Cardiac muscle cell (in vitro differentiated cells and primary cell): ENCODE measurements around the gene GHRHR. TPM values are rescaled to one million over a fixed set of nuclear protein-coding genes. Genes with fewer than 3 reads are reported as not detected.

Experiments
- DNase-seq, 2 donors: peaks; one replicate each; pipeline versions ENCODE4 v3.0.0 to v3.0.0-alpha.2; 2010 to 2017; ENCODE audit warnings: low read depth in 1 of 2, low spot score in 1 of 2
- H3K27ac ChIP-seq: fragments of 200-600 bp; sonication (generic); 2 replicates; pipeline ENCODE4 v1.5.1; 2016
- H3K27me3 ChIP-seq: fragments of 200-600 bp; sonication (generic); 2 replicates; pipeline ENCODE4 v1.6.0; 2016; ENCODE audit warnings: control low read depth
- H3K36me3 ChIP-seq: fragments of 200-600 bp; sonication (generic); 2 replicates; pipeline ENCODE4 v1.5.1; 2016; ENCODE audit warnings: control low read depth
- H3K4me1 ChIP-seq: fragments of 200-600 bp; sonication (generic); 2 replicates; pipeline ENCODE4 v1.8.1; 2017; ENCODE audit warnings: low read depth, mild to moderate bottlenecking, mixed run types
- H3K4me3 ChIP-seq: fragments of 200-600 bp; sonication (generic); 2 replicates; pipeline ENCODE4 v1.5.1; 2016; ENCODE audit warnings: mild to moderate bottlenecking
- H3K9me3 ChIP-seq: fragments of 200-600 bp; sonication (generic); 2 replicates; pipeline ENCODE4 v1.5.1; 2017; ENCODE audit warnings: low read depth, mild to moderate bottlenecking, control low read depth
- polyA plus RNA-seq: library from polyadenylated mRNA; unstranded; fragments of >200 nt; fragmentation: Nextera tagmentation; extraction: Ambion mirVana; gene quantifications from 2 replicates; pipeline ENCODE4 v1.2.1, GENCODE V29; 2016
- total RNA-seq: library from RNA; depleted of rRNA; stranded (reverse); fragments of >200 nt; gene quantifications from 2 replicates; pipeline ENCODE4 v1.2.3, GENCODE V29; 2016
- TF ChIP-seq, protein P1 (sequence below): IDR thresholded peaks from 2 replicates; pipeline ENCODE4 v1.5.1; 2012; ENCODE audit warnings: low read depth, mild to moderate bottlenecking, low read length

The GHRHR gene
- total and polyA plus RNA-seq, 2 experiments from 2014 or later, result not detected

DNA sequence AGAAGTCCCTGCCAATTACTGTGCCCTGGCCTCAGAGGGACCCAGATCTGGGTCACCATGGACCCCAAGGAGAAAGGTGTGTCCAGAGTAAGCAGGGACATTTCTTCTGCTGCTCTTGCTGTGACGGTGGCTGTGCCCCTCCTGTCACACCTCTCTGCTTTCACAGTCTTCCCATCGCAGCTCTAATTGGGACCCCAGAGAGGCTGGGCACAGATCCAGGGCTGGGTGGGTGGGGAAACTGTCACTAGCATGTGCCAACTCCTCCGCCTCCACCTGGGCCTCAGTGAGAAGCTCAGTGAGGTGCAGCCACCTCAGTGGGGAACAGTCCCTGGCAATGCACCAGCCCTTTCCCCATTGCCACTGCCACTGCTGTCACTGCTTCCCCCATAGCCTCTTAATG, 51.1 kb downstream of the GHRHR start:
- H3K27ac ChIP-seq, result no peak overlapping the region
- no peaks in the 10 kb centered on the region for H3K36me3 ChIP-seq
- H3K4me1 ChIP-seq, result no peaks in the 10 kb centered on the region
- no peaks in the 10 kb centered on the region for H3K27me3 ChIP-seq
- no peak for DNase-seq
- H3K4me3 ChIP-seq, result no peak overlapping the region
- TF ChIP-seq, protein P1, sequence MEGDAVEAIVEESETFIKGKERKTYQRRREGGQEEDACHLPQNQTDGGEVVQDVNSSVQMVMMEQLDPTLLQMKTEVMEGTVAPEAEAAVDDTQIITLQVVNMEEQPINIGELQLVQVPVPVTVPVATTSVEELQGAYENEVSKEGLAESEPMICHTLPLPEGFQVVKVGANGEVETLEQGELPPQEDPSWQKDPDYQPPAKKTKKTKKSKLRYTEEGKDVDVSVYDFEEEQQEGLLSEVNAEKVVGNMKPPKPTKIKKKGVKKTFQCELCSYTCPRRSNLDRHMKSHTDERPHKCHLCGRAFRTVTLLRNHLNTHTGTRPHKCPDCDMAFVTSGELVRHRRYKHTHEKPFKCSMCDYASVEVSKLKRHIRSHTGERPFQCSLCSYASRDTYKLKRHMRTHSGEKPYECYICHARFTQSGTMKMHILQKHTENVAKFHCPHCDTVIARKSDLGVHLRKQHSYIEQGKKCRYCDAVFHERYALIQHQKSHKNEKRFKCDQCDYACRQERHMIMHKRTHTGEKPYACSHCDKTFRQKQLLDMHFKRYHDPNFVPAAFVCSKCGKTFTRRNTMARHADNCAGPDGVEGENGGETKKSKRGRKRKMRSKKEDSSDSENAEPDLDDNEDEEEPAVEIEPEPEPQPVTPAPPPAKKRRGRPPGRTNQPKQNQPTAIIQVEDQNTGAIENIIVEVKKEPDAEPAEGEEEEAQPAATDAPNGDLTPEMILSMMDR, result no peak
- no peaks in the 10 kb centered on the region for H3K9me3 ChIP-seq

DNA sequence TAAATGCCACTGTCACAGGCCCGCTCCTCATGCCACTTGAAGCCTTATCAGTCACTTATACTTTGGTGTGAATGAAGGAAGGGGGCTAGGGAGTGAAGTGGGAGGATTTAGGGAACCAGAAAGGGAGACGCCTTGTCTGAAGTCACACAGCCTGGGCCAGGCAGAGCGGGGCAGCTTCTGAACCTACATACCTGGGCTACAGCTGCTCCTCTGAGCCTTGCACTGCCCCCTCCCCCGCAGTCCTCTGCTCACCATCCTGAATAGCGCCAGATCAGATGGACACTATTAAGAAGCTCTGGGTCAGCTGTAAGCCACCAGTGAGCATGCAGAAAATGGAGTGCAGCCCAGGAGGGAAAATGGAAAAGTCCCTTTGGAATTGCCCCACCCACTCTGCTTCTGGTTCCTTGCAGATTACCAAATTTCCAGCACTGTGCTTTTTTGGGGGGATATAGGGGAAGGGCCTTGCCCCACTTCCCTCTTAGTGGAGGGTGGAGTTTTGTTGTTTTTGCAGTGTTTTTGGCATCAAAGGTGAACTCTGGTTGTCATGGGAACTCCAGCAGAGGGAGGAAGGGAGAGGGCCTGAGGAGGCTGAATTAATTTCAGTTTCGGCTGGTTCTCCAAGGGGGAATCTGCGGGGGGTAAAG, 53.4 kb downstream of the GHRHR start:
- TF ChIP-seq, protein P1, result no peak
- Histone ChIP-seq H3K4me3 (no peak overlapping the region), H3K27ac (no peak overlapping the region), H3K4me1 (no peaks in the 10 kb centered on the region), H3K9me3 (no peaks in the 10 kb centered on the region), H3K36me3 (no peaks in the 10 kb centered on the region), H3K27me3 (no peaks in the 10 kb centered on the region)
- no peak for DNase-seq

DNA sequence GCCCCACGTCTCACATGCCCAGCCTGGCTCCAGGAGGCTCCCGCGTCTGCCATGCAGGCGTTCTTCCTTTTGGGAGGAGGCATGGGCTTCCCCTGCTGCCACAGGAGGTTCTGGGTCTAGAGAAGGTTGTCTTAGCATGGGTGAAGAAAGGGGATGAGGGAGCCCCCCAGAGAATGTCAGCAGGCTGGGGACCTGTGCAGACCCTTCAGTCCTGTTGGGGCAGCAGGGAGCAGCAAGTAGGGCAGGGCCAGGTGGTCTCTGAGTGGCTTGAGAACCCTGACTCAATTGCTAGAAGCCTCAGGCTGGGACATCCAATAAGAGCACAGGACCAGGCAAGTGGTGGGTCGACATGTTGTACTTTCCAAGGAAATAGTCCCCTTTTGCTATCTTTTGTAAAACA, 54.0 kb downstream of the GHRHR start:
- TF ChIP-seq, protein P1, result no peak
- no peak for DNase-seq
- no peak overlapping the region for H3K4me3 ChIP-seq
- H3K27me3 ChIP-seq, result no peaks in the 10 kb centered on the region
- H3K4me1 ChIP-seq, result no peaks in the 10 kb centered on the region
- H3K27ac ChIP-seq, result no peak overlapping the region
- H3K9me3 ChIP-seq, result no peaks in the 10 kb centered on the region
- no peaks in the 10 kb centered on the region for H3K36me3 ChIP-seq

DNA sequence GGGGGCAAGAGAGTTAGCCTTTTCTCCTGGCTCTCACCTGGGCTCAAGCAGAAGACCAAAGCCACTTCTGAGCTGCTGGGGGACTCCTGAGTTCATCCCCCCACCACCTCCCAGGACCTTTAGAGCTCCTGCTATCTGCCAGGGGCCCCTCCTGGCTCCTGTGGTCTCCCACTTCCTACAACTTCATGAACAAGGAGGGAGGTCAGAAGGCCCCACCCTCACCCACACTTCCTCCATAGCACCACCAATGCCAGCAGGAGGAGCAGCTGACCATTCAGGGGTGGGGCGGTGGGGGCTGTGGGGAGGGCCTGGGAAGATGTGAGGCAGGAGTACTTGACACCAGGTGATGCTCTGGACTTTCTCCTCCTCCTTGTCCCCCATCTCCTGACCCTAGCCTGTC, 55.8 kb downstream of the GHRHR start:
- Histone ChIP-seq H3K27ac (no peak overlapping the region), H3K36me3 (no peaks in the 10 kb centered on the region), H3K4me3 (no peak overlapping the region), H3K27me3 (no peaks in the 10 kb centered on the region), H3K9me3 (no peaks in the 10 kb centered on the region), H3K4me1 (no peaks in the 10 kb centered on the region)
- TF ChIP-seq, protein P1, result no peak
- DNase-seq, result no peak

DNA sequence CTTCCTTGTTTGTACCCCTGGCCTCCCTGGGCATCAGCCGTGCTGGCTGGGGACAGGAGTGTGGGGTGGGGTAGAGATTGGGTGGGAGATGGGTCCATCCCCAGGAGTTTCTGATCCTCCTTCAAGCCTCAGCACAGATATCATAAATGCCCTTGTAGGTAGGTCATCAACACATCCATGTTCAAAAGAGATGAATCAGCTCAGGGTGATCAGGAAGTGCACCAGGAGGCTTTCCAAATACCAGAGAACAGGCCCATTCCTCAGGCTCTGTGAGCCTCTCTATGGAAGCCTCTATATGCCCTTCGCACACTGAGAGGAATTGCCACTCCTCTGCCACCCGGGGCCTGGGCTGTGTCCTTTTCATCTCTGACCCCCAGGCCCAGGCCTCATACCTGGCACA, 56.4 kb downstream of the GHRHR start:
- no peak for DNase-seq
- Histone ChIP-seq H3K27ac (no peak overlapping the region), H3K9me3 (no peaks in the 10 kb centered on the region), H3K4me1 (no peaks in the 10 kb centered on the region), H3K36me3 (no peaks in the 10 kb centered on the region), H3K27me3 (no peaks in the 10 kb centered on the region), H3K4me3 (no peak overlapping the region)
- TF ChIP-seq, protein P1, result no peak
